ENCODE measurements around the gene MTA1.

Gene MTA1

GRCh38 chr14:105436891-105437722, 17.5 kb downstream of the MTA1 start:
- H3K4me3 ChIP-seq (ENCODE audit: low read length): no peak overlapping the region
- DNase-seq (ENCODE audit: low read depth, low spot score): no peak

- DNase-seq (ENCODE audit: low read depth, low spot score): no peak
- H3K4me3 ChIP-seq (ENCODE audit: low read length): no peak overlapping the region
Observed at GRCh38 chr14:105437723-105438500, 18.3 kb downstream of the MTA1 start.

DNA sequence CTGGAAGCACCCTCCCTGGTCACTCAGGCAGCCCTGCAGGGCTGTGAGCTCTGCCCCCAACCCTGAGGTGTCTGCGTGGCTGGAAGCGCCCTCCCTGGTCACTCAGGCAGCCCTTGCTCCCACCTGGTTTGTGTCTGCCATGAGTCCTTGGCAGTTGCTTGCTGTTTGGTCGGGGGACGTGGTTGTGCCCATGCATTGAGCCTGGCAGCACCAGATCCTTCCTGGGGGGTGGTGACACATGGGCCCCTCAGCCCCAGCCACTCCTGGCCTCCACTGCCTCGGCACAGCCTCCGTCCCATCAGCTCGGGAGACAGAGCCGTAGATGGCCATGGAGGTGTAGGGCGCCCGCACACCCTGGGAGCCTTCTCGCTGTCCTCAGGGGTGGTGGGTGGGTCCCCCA, 19.6 kb downstream of the MTA1 start:
- no peak overlapping the region for H3K4me3 ChIP-seq (ENCODE audit: low read length)
- DNase-seq (ENCODE audit: low read depth, low spot score): no peak

DNA sequence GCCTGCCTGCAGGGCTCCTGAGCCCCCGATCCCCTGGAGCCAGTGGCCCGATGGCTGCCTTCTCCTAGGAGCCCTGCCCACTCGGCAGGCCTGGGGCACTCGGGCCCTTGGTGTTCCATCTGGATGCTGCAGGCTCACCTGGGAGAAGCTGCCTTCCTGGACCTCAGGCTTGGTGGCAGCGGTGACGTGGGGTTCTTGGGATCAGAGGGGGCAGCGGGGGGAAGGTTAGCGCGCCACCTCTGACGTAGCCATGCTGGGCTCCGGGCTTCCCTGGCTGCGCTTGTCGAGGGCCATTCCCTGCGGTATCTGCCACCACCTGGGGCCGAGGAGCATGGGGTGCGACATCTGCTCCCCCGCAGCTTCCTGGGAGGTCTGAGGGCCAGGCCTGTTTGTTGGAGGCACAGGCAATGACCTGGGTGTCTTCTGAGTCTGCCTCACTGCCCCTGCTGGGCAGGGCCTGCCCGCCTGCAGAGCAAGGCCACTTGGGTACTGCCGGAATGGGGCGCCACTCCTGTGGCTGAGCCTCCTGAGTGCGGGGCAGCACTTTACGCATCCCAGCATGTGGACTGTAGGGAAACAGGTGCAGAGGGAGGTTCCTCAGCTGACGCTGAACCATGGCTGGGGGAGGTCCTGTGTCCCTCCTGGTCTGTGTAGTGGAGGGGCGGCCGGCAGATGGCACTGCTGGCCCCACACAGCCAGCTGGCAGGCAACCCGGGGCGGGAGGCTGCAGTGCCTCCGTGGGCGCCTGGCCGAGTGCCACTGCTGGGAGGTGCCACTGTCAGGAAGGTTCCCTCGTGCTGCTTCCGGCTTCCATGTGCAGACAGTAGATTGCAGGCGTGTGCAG, 20.3 kb downstream of the MTA1 start:
- DNase-seq (ENCODE audit: low read depth, low spot score): no peak
- no peak overlapping the region for H3K4me3 ChIP-seq (ENCODE audit: low read length)

DNA sequence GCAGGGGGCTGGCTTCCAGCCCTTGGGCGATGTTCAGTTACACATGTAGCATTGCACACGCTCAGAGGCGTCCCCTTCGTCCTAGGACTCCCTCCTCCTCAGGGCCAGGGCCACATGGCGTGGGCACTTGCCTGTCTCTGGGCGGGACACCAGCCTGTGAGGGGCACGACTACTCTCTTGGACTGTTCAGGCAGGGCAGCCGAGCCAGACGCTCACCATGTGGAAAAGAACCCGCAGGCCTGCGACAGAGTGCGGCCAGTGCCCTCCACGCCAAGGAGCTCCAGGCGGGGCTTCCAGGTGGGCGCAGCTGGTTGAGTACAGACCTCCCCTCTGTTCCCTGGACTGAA, 20.9 kb downstream of the MTA1 start:
- H3K4me3 ChIP-seq (ENCODE audit: low read length): no peak overlapping the region
- DNase-seq (ENCODE audit: low read depth, low spot score): no peak

- H3K4me3 ChIP-seq (ENCODE audit: low read length): no peak overlapping the region
- no peak for DNase-seq (ENCODE audit: low read depth, low spot score)
Observed at GRCh38 chr14:105440992-105441391, 21.4 kb downstream of the MTA1 start.

DNA sequence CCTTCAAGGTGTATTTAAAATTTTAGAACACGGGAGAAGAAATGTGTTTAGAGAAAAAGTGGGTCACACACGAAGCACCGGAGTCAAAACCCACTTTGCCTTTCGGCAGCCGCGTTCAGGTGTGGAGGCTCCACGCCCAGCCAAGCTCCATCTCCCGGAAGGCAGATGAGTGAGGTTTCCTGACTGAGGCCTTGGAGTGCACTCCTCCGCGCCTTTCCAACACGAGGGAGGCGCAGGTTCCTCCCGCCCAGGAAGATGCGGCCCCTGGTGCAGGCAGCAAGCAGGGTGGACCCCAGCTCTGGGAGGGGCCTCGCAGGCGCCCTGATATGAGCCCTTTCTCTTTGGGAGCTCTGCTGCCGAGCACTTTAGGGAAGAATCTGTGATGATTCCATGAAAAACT, 22.5 kb downstream of the MTA1 start:
- DNase-seq (ENCODE audit: low read depth, low spot score): no peak
- no peak overlapping the region for H3K4me3 ChIP-seq (ENCODE audit: low read length)

DNA sequence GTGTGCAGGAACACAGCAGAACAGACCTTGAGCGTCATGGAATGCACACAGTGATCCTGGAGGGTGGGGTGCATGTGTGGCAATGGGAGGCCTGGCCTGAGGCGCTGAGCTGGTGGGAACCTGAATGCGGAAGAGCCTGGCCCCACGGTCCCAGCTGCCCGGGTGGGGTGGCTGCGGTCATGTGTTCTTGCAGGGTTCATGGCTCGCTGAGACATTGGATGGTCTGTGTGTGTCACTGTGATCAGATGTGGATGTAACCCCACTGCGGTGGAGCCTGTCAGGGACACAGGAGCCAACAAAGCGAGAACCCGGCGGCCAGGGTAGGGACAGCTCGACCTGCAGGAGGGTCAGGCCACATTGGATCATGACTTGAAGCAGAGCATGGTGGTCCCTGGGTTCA, 23.2 kb downstream of the MTA1 start:
- H3K4me3 ChIP-seq (ENCODE audit: low read length): no peak overlapping the region
- DNase-seq (ENCODE audit: low read depth, low spot score): no peak

GRCh38 chr14:105444859-105445258, 25.2 kb downstream of the MTA1 start:
- DNase-seq (ENCODE audit: low read depth, low spot score): no peak
- no peak overlapping the region for H3K4me3 ChIP-seq (ENCODE audit: low read length)

DNA sequence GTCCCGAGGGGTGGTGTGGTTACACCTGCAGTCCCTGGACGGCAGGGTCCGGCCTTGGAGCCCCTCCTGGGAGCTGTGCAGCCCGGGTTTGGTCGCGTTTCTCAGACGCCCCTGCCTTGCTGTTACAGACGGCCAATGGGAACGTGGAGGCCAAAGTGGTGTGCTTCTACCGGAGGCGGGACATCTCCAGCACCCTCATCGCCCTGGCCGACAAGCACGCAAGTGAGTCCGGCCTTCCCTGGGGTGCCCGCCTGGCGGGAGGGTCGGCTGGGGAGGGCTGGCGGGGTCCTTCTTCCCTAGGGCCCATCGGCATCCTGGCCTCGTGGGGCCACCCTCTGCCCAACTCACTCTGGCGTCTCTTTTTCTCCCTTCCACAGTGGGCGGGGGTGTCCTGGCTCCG, 25.7 kb downstream of the MTA1 start:
- DNase-seq (ENCODE audit: low read depth, low spot score): no peak
- H3K4me3 ChIP-seq (ENCODE audit: low read length): no peak overlapping the region

DNA sequence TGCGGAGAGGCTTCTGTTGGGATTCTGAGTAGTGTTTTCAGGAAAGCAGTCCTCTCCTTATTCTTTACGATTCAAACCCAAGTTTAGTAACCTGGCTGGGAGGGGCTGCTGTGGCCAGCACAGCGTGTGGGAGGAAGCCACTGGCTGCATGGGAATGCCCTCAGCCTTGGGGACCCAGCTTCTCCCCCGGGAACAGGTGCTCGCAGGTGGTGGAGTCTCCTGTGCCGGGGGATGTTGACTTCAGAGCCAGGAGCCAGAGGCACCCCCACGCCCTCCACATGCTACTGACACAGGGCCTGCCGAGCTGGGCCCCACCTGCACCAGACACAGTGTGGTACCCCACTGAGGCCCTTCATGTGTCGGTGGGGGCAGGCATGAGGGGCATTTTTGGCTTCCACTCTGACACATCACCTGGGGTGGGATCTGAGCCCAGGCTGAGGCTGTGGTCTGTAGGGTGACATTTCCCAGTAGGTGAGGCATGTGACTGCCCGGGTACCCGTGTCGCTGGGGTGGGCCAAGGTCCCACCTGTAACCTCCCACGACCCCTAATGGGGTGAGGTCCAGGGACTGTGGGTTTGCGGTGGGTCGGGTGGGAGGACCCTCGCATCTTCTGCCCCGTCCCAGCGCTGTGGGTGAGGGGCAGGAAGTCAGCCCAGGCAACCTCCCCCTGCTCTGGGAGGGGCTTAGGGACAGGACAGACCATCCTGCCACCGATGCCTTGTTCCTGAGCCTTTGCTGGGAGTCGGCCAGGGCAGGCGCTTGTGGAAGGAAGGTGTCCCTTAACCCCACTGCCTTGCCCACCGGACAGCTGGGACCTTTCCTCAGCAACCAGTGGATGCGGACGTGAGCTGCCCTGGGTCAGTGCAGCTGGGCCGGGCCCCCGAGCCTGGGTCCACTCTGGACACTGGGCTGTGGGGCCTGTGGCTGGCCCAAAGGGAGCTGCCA, 26.5 kb downstream of the MTA1 start:
- no peak for DNase-seq (ENCODE audit: low read depth, low spot score)
- no peak overlapping the region for H3K4me3 ChIP-seq (ENCODE audit: low read length)

GRCh38 chr14:105446971-105447370, 27.3 kb downstream of the MTA1 start:
- DNase-seq (ENCODE audit: low read depth, low spot score): no peak
- no peak overlapping the region for H3K4me3 ChIP-seq (ENCODE audit: low read length)

GRCh38 chr14:105447651-105448640, 28.3 kb downstream of the MTA1 start:
- DNase-seq (ENCODE audit: low read depth, low spot score): no peak
- no peak overlapping the region for H3K4me3 ChIP-seq (ENCODE audit: low read length)

- DNase-seq (ENCODE audit: low read depth, low spot score): no peak
- no peak overlapping the region for H3K4me3 ChIP-seq (ENCODE audit: low read length)
Observed at GRCh38 chr14:105448706-105449111, 29.1 kb downstream of the MTA1 start.

DNA sequence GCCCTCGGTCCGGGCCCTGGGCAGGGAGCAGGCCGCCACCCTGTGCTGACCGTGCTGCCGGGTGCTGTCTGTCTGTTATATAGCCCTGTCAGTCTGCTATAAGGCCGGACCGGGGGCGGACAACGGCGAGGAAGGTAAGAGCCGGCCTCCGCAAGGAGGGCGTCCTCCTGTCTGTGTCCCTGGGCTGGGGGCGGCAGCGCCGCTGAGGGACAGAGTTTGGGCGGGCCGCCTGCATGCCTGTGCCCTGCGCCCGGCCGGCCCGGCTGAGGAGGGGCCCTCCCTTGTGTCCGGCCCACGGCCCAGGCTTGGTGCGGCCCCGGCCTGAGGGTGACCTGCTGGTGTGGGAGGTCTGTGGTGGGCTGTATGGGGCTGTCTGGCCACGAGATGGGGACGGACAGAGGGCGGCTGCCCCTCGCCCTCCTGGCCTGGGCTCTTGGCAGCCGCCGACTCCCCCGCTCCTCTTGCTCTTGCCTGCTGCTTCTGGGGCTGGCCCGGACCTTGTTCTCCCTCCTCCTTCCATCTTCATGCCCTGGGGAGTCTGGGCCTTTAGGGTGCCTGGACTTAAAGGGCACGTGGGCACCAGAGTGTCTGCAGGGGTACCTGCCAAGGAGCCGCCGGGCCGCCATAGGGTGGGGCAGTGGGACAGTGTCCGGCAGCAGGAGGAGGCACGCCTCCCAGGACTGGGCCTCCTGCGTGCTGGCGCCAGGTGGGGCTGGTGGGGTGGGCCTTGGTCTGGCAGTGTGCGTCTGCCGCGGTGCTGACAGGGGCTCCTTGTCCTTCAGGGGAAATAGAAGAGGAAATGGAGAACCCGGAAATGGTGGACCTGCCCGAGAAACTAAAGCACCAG, 29.9 kb downstream of the MTA1 start:
- H3K4me3 ChIP-seq (ENCODE audit: low read length): no peak overlapping the region
- no peak for DNase-seq (ENCODE audit: low read depth, low spot score)

DNA sequence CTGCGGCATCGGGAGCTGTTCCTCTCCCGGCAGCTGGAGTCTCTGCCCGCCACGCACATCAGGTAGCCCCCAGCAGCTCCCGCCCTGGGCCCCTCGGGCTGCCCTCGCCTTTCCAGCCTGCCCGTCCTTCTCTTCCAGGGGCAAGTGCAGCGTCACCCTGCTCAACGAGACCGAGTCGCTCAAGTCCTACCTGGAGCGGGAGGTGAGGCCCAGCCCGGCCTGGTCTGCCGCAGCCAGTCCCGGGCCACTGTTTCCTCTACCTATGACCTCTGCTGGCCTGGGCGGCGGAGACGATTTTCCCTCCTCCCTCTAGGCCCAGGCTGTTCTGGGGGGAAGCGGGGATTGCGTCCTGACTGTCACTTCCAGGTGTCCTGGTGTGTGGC, 30.5 kb downstream of the MTA1 start:
- no peak overlapping the region for H3K4me3 ChIP-seq (ENCODE audit: low read length)
- no peak for DNase-seq (ENCODE audit: low read depth, low spot score)
